H9 (cell line): Measurements from ENCODE around the gene IRAG1. TPM values are rescaled to one million over a fixed set of nuclear protein-coding genes. Genes with fewer than 3 reads are reported as not detected.

Experiments
- DNase-seq: peaks from one replicate; pipeline ENCODE4 v3.0.0-alpha.2; 2017
- H2AFZ ChIP-seq: one replicate; pipeline ENCODE4 v1.6.1; 2013; ENCODE audit warnings: mild to moderate bottlenecking, low read length, control low read depth, moderate library complexity
- H2AK5ac ChIP-seq: 2 replicates; pipeline ENCODE4 v1.6.1; 2013; ENCODE audit warnings: low read length, control low read depth, mixed read lengths; ENCODE audit not compliant: insufficient read length
- H2BK120ac ChIP-seq: one replicate; pipeline ENCODE4 v1.6.1; 2013; ENCODE audit warnings: low read depth, mild to moderate bottlenecking, low read length, control low read depth, inconsistent platforms; ENCODE audit not compliant: poor library complexity, severe bottlenecking
- H2BK12ac ChIP-seq: 2 replicates; pipeline ENCODE4 v1.6.1; 2013; ENCODE audit warnings: low read length, control low read depth, mixed read lengths, low read depth; ENCODE audit not compliant: insufficient read length
- H2BK15ac ChIP-seq: 2 replicates; pipeline ENCODE4 v1.6.1; 2013; ENCODE audit warnings: low read depth, low read length, control low read depth
- H2BK20ac ChIP-seq: one replicate; pipeline ENCODE4 v1.6.1; 2013; ENCODE audit warnings: low read depth, mild to moderate bottlenecking, low read length, control low read depth, inconsistent platforms; ENCODE audit not compliant: poor library complexity, severe bottlenecking
- H2BK5ac ChIP-seq: 2 replicates; pipeline ENCODE4 v1.6.1; 2013; ENCODE audit warnings: low read length, control low read depth, mixed read lengths; ENCODE audit not compliant: insufficient read length
- H3K14ac ChIP-seq: 2 replicates; pipeline ENCODE4 v1.6.1; 2013; ENCODE audit warnings: low read length, control low read depth; ENCODE audit not compliant: insufficient read depth
- H3K18ac ChIP-seq: 2 replicates; pipeline ENCODE4 v1.6.1; 2013; ENCODE audit warnings: low read depth, mild to moderate bottlenecking, mixed read lengths, low read length, control low read depth; ENCODE audit not compliant: insufficient read length
- H3K23ac ChIP-seq: 2 replicates; pipeline ENCODE4 v1.6.1; 2013; ENCODE audit warnings: low read length, control low read depth, mixed read lengths, low read depth; ENCODE audit not compliant: insufficient read length
- H3K23me2 ChIP-seq: 2 replicates; pipeline ENCODE4 v1.6.1; 2013; ENCODE audit warnings: low read depth, mild to moderate bottlenecking, mixed read lengths, low read length, control low read depth; ENCODE audit not compliant: insufficient read length, poor library complexity, severe bottlenecking
- H3K27ac ChIP-seq: 2 replicates; pipeline ENCODE4 v1.5.1; 2013; ENCODE audit warnings: low read length, control low read depth, mixed read lengths, low read depth; ENCODE audit not compliant: insufficient read length
- H3K27me3 ChIP-seq: 2 replicates; pipeline ENCODE4 v1.6.1; 2013; ENCODE audit warnings: low read length, control low read depth, inconsistent platforms; ENCODE audit not compliant: insufficient read depth
- H3K4ac ChIP-seq: 2 replicates; pipeline ENCODE4 v1.6.1; 2013; ENCODE audit warnings: low read depth, mild to moderate bottlenecking, control low read depth, inconsistent platforms, low read length, moderate library complexity
- H3K4me1 ChIP-seq: 2 replicates; pipeline ENCODE4 v1.6.1; 2013; ENCODE audit warnings: low read length, control low read depth, inconsistent platforms; ENCODE audit not compliant: insufficient read depth
- H3K4me2 ChIP-seq: 2 replicates; pipeline ENCODE4 v1.6.1; 2013; ENCODE audit warnings: low read length, control low read depth, mixed read lengths; ENCODE audit not compliant: insufficient read length, insufficient read depth
- H3K56ac ChIP-seq: 2 replicates; pipeline ENCODE4 v1.6.1; 2013; ENCODE audit warnings: low read depth, mild to moderate bottlenecking, mixed read lengths, low read length, control low read depth; ENCODE audit not compliant: insufficient read length
- H3K79me1 ChIP-seq: 2 replicates; pipeline ENCODE4 v1.6.1; 2013; ENCODE audit warnings: low read depth, mild to moderate bottlenecking, moderate library complexity, low read length, control low read depth, inconsistent platforms; ENCODE audit not compliant: insufficient read depth, poor library complexity, severe bottlenecking
- H3K79me2 ChIP-seq: 2 replicates; pipeline ENCODE4 v1.6.1; 2013; ENCODE audit warnings: low read length, control low read depth, inconsistent platforms; ENCODE audit not compliant: insufficient read depth
- H3K9ac ChIP-seq: 2 replicates; pipeline ENCODE4 v1.6.1; 2013; ENCODE audit warnings: low read length, control low read depth, mixed read lengths; ENCODE audit not compliant: insufficient read length; ENCODE audit errors: extremely low read depth
- H3K9me3 ChIP-seq: one replicate; pipeline ENCODE4 v1.6.1; 2013; ENCODE audit warnings: low read depth, low read length, inconsistent platforms; ENCODE audit not compliant: control insufficient read depth
- H3T11ph ChIP-seq: one replicate; pipeline ENCODE4 v1.6.1; 2013; ENCODE audit warnings: mild to moderate bottlenecking, low read length, control low read depth, inconsistent platforms
- H4K20me1 ChIP-seq: one replicate; pipeline ENCODE4 v1.6.1; 2013; ENCODE audit not compliant: control insufficient read depth, insufficient read length, insufficient read depth
- H4K5ac ChIP-seq: 2 replicates; pipeline ENCODE4 v1.6.1; 2013; ENCODE audit warnings: low read depth, mild to moderate bottlenecking, mixed read lengths, low read length, control low read depth; ENCODE audit not compliant: insufficient read length
- H4K8ac ChIP-seq: replicated peaks from 2 replicates; pipeline ENCODE4 v1.6.1; 2013; ENCODE audit warnings: low read length, control low read depth, mixed read lengths, low read depth; ENCODE audit not compliant: insufficient read length
- H4K91ac ChIP-seq: 2 replicates; pipeline ENCODE4 v1.6.1; 2013; ENCODE audit warnings: low read depth, mild to moderate bottlenecking, moderate library complexity, mixed read lengths, low read length, control low read depth; ENCODE audit not compliant: insufficient read length
- H3K27ac Mint-ChIP-seq, 3 experiments: 2 replicates in 2 of 3; 3 replicates in 1 of 3; pipeline ENCODE4 v1.8.0; 2020 to 2021; ENCODE audit warnings: mixed read lengths in 3 of 3, mild to moderate bottlenecking in 1 of 3, moderate library complexity in 1 of 3
- H3K27me3 Mint-ChIP-seq: 2 replicates; pipeline ENCODE4 v1.8.0; 2021; ENCODE audit warnings: low read depth, mild to moderate bottlenecking, moderate library complexity, mixed read lengths
- H3K36me3 Mint-ChIP-seq, 3 experiments: 2 replicates in 2 of 3; 3 replicates in 1 of 3; pipeline ENCODE4 v1.8.0; 2020 to 2021; ENCODE audit warnings: low read depth in 3 of 3, mixed read lengths in 3 of 3; ENCODE audit not compliant: insufficient read depth in 1 of 3
- H3K4me1 Mint-ChIP-seq, 2 experiments: 2 replicates each; pipeline ENCODE4 v1.8.0; 2020; ENCODE audit warnings: mixed read lengths in 2 of 2
- H3K4me3 Mint-ChIP-seq, 2 experiments: 2 replicates in 1 of 2; 3 replicates in 1 of 2; pipeline ENCODE4 v1.8.0; 2020 to 2021; ENCODE audit warnings: mild to moderate bottlenecking in 2 of 2, mixed read lengths in 2 of 2, moderate library complexity in 1 of 2
- H3K9me3 Mint-ChIP-seq, 2 experiments: 2 replicates in 1 of 2; 3 replicates in 1 of 2; pipeline ENCODE4 v1.8.0; 2020; ENCODE audit warnings: mild to moderate bottlenecking in 2 of 2, mixed read lengths in 2 of 2, moderate library complexity in 1 of 2
- CTCF ChIP-seq: fragments of 200-600 bp; sonication (generic); conservative IDR thresholded peaks from 3 replicates; pipeline ENCODE4 v1.8.0; 2021; ENCODE audit warnings: antibody characterized with exemption, mild to moderate bottlenecking
- WGBS: extraction: QIAGEN DNeasy Blood & Tissue Kit; methylation state at CpG from one replicate; pipeline ENCODE4 v1.1.7; 2013; ENCODE audit warnings: missing lambda C conversion rate, low lambda C conversion rate, mixed read lengths; ENCODE audit not compliant: insufficient read length; ENCODE audit errors: extremely low coverage; 5-methylcytosine and 5-hydroxymethylcytosine counted together
- total RNA-seq: library from RNA; stranded (reverse); gene quantifications from 2 replicates; pipeline ENCODE4 v1.2.1, GENCODE V29; 2021

The IRAG1 gene
- total RNA-seq, 1 experiment from 2014 or later: 2.4 TPM

GRCh38 chr11:10694486-10695239 is 1.1 kb upstream of the IRAG1 start:
- H3K14ac ChIP-seq: no peak overlapping the region; the same call in 1 of the 2 replicates
- no peaks in the 10 kb centered on the region for H3K27me3 Mint-ChIP-seq
- H3K36me3 Mint-ChIP-seq: peaks cover 4 to 10% (median 9%) of the 10 kb centered on the region in 3 experiments
- H3K27me3 ChIP-seq: no peaks in the 10 kb centered on the region
- H4K91ac ChIP-seq: no peak overlapping the region
- no CpG with 5 or more reads among the region's 4 CpGs for WGBS
- H3K56ac ChIP-seq: no peak overlapping the region
- no peak overlapping the region for H2BK5ac ChIP-seq
- H4K5ac ChIP-seq: no peak overlapping the region
- H3K27ac ChIP-seq: no peak overlapping the region
- no peak for DNase-seq
- H3K4ac ChIP-seq: no peak overlapping the region
- no peak overlapping the region for H3K4me3 Mint-ChIP-seq
- H2BK15ac ChIP-seq: no peak overlapping the region
- no peak overlapping the region for H2BK12ac ChIP-seq
- H3K4me1 Mint-ChIP-seq: peaks cover 8 to 15% of the 10 kb centered on the region in 2 experiments
- no peaks in the 10 kb centered on the region for H3K9me3 ChIP-seq
- no peak for TF ChIP-seq CTCF
- H3K79me2 ChIP-seq: no peaks in the 10 kb centered on the region
- no peak overlapping the region for H3K27ac Mint-ChIP-seq
- no peak overlapping the region for H2BK120ac ChIP-seq
- H2AFZ ChIP-seq: no peak overlapping the region
- H3T11ph ChIP-seq: no peak overlapping the region
- H3K18ac ChIP-seq: no peak overlapping the region
- no peak overlapping the region for H4K8ac ChIP-seq
- H2AK5ac ChIP-seq: no peak overlapping the region
- no peaks in the 10 kb centered on the region for H3K4me1 ChIP-seq
- no peak overlapping the region for H2BK20ac ChIP-seq
- no peaks in the 10 kb centered on the region for H3K23me2 ChIP-seq
- H3K9ac ChIP-seq: no peak overlapping the region
- no peaks in the 10 kb centered on the region for H4K20me1 ChIP-seq
- H3K9me3 Mint-ChIP-seq: peaks cover 7 to 15% of the 10 kb centered on the region in 2 experiments; a peak in 4 of 5 replicates
- H3K79me1 ChIP-seq: no peaks in the 10 kb centered on the region
- H3K4me2 ChIP-seq: no peak overlapping the region
- H3K23ac ChIP-seq: no peak overlapping the region
